Calu3 (cell line): ENCODE measurements around the gene HOXD10. TPM values are rescaled to one million over a fixed set of nuclear protein-coding genes. Genes with fewer than 3 reads are reported as not detected.

Source experiments
- BruUV-seq: library from RNA; stranded (reverse); fragments of 400-500 nt; replicated peaks from 2 replicates; lab custom pipeline; 2021; lab: Mats Ljungman, UMichigan
- CTCF ChIA-PET: fragments of 300-600 bp; sonication (Branson Sonifier 250); formaldehyde crosslinking; loops from one replicate; lab custom pipeline; 2022; ENCODE audit warnings: antibody characterized with exemption; lab: Charles Lee
- DNase-seq: peaks from one replicate; pipeline ENCODE4 v3.0.0; 2022
- H3K27ac Mint-ChIP-seq: one replicate; pipeline ENCODE4 v1.8.0; 2022; ENCODE audit warnings: mixed read lengths; ENCODE audit not compliant: unreplicated experiment
- H3K27me3 Mint-ChIP-seq: one replicate; pipeline ENCODE4 v1.8.0; 2022; ENCODE audit warnings: mixed read lengths; ENCODE audit not compliant: unreplicated experiment
- H3K36me3 Mint-ChIP-seq: one replicate; pipeline ENCODE4 v1.8.0; 2022; ENCODE audit warnings: mild to moderate bottlenecking, moderate library complexity, mixed read lengths; ENCODE audit not compliant: insufficient read depth, unreplicated experiment
- H3K4me1 Mint-ChIP-seq: one replicate; pipeline ENCODE4 v1.8.0; 2022; ENCODE audit warnings: mild to moderate bottlenecking, low read depth, mixed read lengths; ENCODE audit not compliant: unreplicated experiment
- H3K4me3 Mint-ChIP-seq: one replicate; pipeline ENCODE4 v1.8.0; 2022; ENCODE audit warnings: mild to moderate bottlenecking, low read depth, moderate library complexity, mixed read lengths; ENCODE audit not compliant: unreplicated experiment
- H3K9me3 Mint-ChIP-seq: one replicate; pipeline ENCODE4 v1.8.0; 2022; ENCODE audit warnings: low read depth, mixed read lengths; ENCODE audit not compliant: unreplicated experiment
- CTCF ChIP-seq: fragments of 200-600 bp; IDR thresholded peaks from one replicate; pipeline ENCODE4 v1.8.0; 2022; ENCODE audit warnings: antibody characterized with exemption; ENCODE audit not compliant: unreplicated experiment
- intact Hi-C: fragments of 100-400 bp; cut with micrococcal nuclease; formaldehyde crosslinking; loops from one replicate; pipeline ENCODE4 v1.10.0; 2022; ENCODE audit not compliant: unreplicated experiment
- total RNA-seq: library from RNA; stranded (reverse); gene quantifications from 2 replicates; pipeline ENCODE4 v1.2.3, GENCODE V29; 2022

The HOXD10 gene
- total RNA-seq, 1 experiment from 2014 or later = not detected

GRCh38 chr2:176099159-176099727, 17.3 kb upstream of the HOXD10 start:
- CTCF ChIA-PET = no interaction called here
- TF ChIP-seq CTCF = no peak
- H3K36me3 Mint-ChIP-seq = peaks cover 18% of the 10 kb centered on the region
- intact Hi-C loops = loop anchor here (5.0 kb wide), 5 partner anchors 97 to 897 kb away; partner anchors contain the start of gene LNPK
- H3K9me3 Mint-ChIP-seq = no peaks in the 10 kb centered on the region
- DNase-seq = no peak
- no TSS peak for BruUV-seq
- no peak overlapping the region for H3K27ac Mint-ChIP-seq
- H3K4me3 Mint-ChIP-seq = no peak overlapping the region
- H3K27me3 Mint-ChIP-seq = peaks cover 2% of the 10 kb centered on the region
- H3K4me1 Mint-ChIP-seq = peaks cover 9% of the 10 kb centered on the region

- peaks cover 9% of the 10 kb centered on the region for H3K4me1 Mint-ChIP-seq
- H3K27me3 Mint-ChIP-seq = peaks cover 6% of the 10 kb centered on the region
- no peak for DNase-seq
- peaks cover 18% of the 10 kb centered on the region for H3K36me3 Mint-ChIP-seq
- no peaks in the 10 kb centered on the region for H3K9me3 Mint-ChIP-seq
- no TSS peak for BruUV-seq
- CTCF ChIA-PET = no interaction called here
- TF ChIP-seq CTCF = no peak
- H3K27ac Mint-ChIP-seq = no peak within 1 kb of the TSS
- intact Hi-C loops = loop anchor here (5.0 kb wide), 5 partner anchors 98 to 898 kb away; partner anchors contain the start of gene LNPK
- H3K4me3 Mint-ChIP-seq = peak within 1 kb of the TSS; percentile 85
Observed at GRCh38 chr2:176099728-176100546, 16.6 kb upstream of the HOXD10 start, which contains the start of gene HOXD12. Gene HOXD12 (plus strand): TSS chr2:176099795. CDS start chr2:176099802, 7 bp downstream.

GRCh38 chr2:176100547-176101140, 15.9 kb upstream of the HOXD10 start:
- intact Hi-C loops = no loop called here
- Mint-ChIP-seq H3K9me3 (no peaks in the 10 kb centered on the region), H3K4me1 (peaks cover 9% of the 10 kb centered on the region), H3K27ac (no peak overlapping the region), H3K4me3 (no peak overlapping the region), H3K27me3 (peaks cover 13% of the 10 kb centered on the region), H3K36me3 (peaks cover 18% of the 10 kb centered on the region)
- BruUV-seq = no TSS peak
- TF ChIP-seq CTCF = no peak
- DNase-seq = no peak
- CTCF ChIA-PET = no interaction called here

- TF ChIP-seq CTCF = no peak
- no peak for DNase-seq
- Mint-ChIP-seq H3K27ac (no peak overlapping the region), H3K27me3 (peaks cover 20% of the 10 kb centered on the region), H3K36me3 (peaks cover 18% of the 10 kb centered on the region), H3K4me3 (no peak overlapping the region), H3K9me3 (no peaks in the 10 kb centered on the region), H3K4me1 (peaks cover 15% of the 10 kb centered on the region)
- no TSS peak for BruUV-seq
- intact Hi-C loops = no loop called here
- CTCF ChIA-PET = no interaction called here
Observed at GRCh38 chr2:176101216-176101830, 15.3 kb upstream of the HOXD10 start.
